ENCODE data around the gene NEUROD2.
A peak's percentile ranks its signal among the peaks of the same experiment; 100 is the strongest.

The NEUROD2 gene

GRCh38 chr17:39652587-39653315, 45.0 kb upstream of the NEUROD2 start:
- Histone ChIP-seq H3K18ac (ENCODE audit: low read depth in 1 of 2, low read length in 2 of 2) (peak overlapping the region in 1 of 2 experiments; percentile 22), H2AK5ac (ENCODE audit: low read length, severe bottlenecking) (peak overlapping the region; percentile 11), H3K23ac (ENCODE audit: low read length in 2 of 2) (no peak overlapping the region), H3K4ac (ENCODE audit: low read depth in 1 of 2, low read length in 2 of 2) (peak overlapping the region in 1 of 2 experiments; percentile 13), H2BK120ac (ENCODE audit: low read depth, low read length) (no peak overlapping the region), H3K36me3 (ENCODE audit: control insufficient read depth in 1 of 2, insufficient read depth in 2 of 2, low read depth in 1 of 2, low read length in 2 of 2) (peaks cover 10 to 44% of the 10 kb centered on the region in 2 experiments), H2AFZ (ENCODE audit: low read depth, low read length) (no peak overlapping the region), H3K4me1 (ENCODE audit: control insufficient read depth, insufficient read depth, low read depth, low read length) (peaks cover 30% of the 10 kb centered on the region), H3K4me2 (ENCODE audit: low read length, poor library complexity, severe bottlenecking) (no peak overlapping the region), H3K79me1 (replicated peaks; ENCODE audit: low read length, poor library complexity, severe bottlenecking) (peaks cover 51% of the 10 kb centered on the region), H3K9me3 (ENCODE audit: control insufficient read depth, low read length) (no peaks in the 10 kb centered on the region), H2BK12ac (ENCODE audit: low read length in 2 of 2) (peak overlapping the region in 1 of 2 experiments; percentile 2), H3K27ac (ENCODE audit: low read length, poor library complexity, severe bottlenecking) (no peak overlapping the region), H2BK15ac (ENCODE audit: low read depth, poor library complexity, severe bottlenecking) (no peak overlapping the region), H4K8ac (ENCODE audit: low read length) (peak overlapping the region; percentile 31), H3K4me3 (ENCODE audit: insufficient read depth in 1 of 2, low read depth in 1 of 2, low read length in 2 of 2) (no peak overlapping the region), H2BK5ac (ENCODE audit: low read depth, low read length, poor library complexity, severe bottlenecking) (no peak overlapping the region), H3K14ac (ENCODE audit: low read length in 2 of 2) (no peak overlapping the region), H3K27me3 (ENCODE audit: control insufficient read depth in 1 of 2, insufficient read depth in 1 of 2, low read length in 2 of 2) (no peaks in the 10 kb centered on the region), H4K91ac (ENCODE audit: low read length) (peak overlapping the region; percentile 35), H3K9ac (ENCODE audit: low read length) (no peak overlapping the region)
- 41% methylated on average over 7 of the region's 7 CpGs for WGBS
- DNase-seq = no peak

- H3K27ac ChIP-seq (ENCODE audit: low read length, poor library complexity, severe bottlenecking) = no peak overlapping the region
- no peak overlapping the region for H3K4ac ChIP-seq (ENCODE audit: low read depth in 1 of 2, low read length in 2 of 2)
- peaks cover 26% of the 10 kb centered on the region for H3K4me1 ChIP-seq (ENCODE audit: control insufficient read depth, insufficient read depth, low read depth, low read length)
- H3K79me1 ChIP-seq (replicated peaks; ENCODE audit: low read length, poor library complexity, severe bottlenecking) = peaks cover 52% of the 10 kb centered on the region
- no peak overlapping the region for H2AK5ac ChIP-seq (ENCODE audit: low read length, severe bottlenecking)
- H3K9ac ChIP-seq (ENCODE audit: low read length) = no peak overlapping the region
- no peak overlapping the region for H2BK15ac ChIP-seq (ENCODE audit: low read depth, poor library complexity, severe bottlenecking)
- no peak overlapping the region for H2BK12ac ChIP-seq (ENCODE audit: low read length in 2 of 2)
- H3K18ac ChIP-seq (ENCODE audit: low read depth in 1 of 2, low read length in 2 of 2) = peak overlapping the region in 1 of 2 experiments; percentile 4
- no peak overlapping the region for H3K14ac ChIP-seq (ENCODE audit: low read length in 2 of 2)
- no peak overlapping the region for H4K91ac ChIP-seq (ENCODE audit: low read length)
- WGBS = 86% methylated on average over 8 of the region's 8 CpGs
- H2BK5ac ChIP-seq (ENCODE audit: low read depth, low read length, poor library complexity, severe bottlenecking) = no peak overlapping the region
- no peaks in the 10 kb centered on the region for H3K9me3 ChIP-seq (ENCODE audit: control insufficient read depth, low read length)
- H2AFZ ChIP-seq (ENCODE audit: low read depth, low read length) = no peak overlapping the region
- no peak for DNase-seq
- H3K36me3 ChIP-seq (ENCODE audit: control insufficient read depth in 1 of 2, insufficient read depth in 2 of 2, low read depth in 1 of 2, low read length in 2 of 2) = peaks cover 10 to 42% of the 10 kb centered on the region in 2 experiments
- no peak overlapping the region for H3K23ac ChIP-seq (ENCODE audit: low read length in 2 of 2)
- no peak overlapping the region for H3K4me2 ChIP-seq (ENCODE audit: low read length, poor library complexity, severe bottlenecking)
- H4K8ac ChIP-seq (ENCODE audit: low read length) = no peak overlapping the region
- no peak overlapping the region for H3K4me3 ChIP-seq (ENCODE audit: insufficient read depth in 1 of 2, low read depth in 1 of 2, low read length in 2 of 2)
- H3K27me3 ChIP-seq (ENCODE audit: control insufficient read depth in 1 of 2, insufficient read depth in 1 of 2, low read length in 2 of 2) = no peaks in the 10 kb centered on the region
- H2BK120ac ChIP-seq (ENCODE audit: low read depth, low read length) = no peak overlapping the region
These were observed 44.3 kb upstream of the NEUROD2 start for GRCh38 chr17:39651923-39652586.

GRCh38 chr17:39650121-39650579, 42.4 kb upstream of the NEUROD2 start:
- H4K91ac ChIP-seq (ENCODE audit: low read length) = peak overlapping the region; percentile 1
- no peak overlapping the region for H3K4ac ChIP-seq (ENCODE audit: low read depth in 1 of 2, low read length in 2 of 2)
- no peak overlapping the region for H2AK5ac ChIP-seq (ENCODE audit: low read length, severe bottlenecking)
- no peak overlapping the region for H2BK15ac ChIP-seq (ENCODE audit: low read depth, poor library complexity, severe bottlenecking)
- H4K8ac ChIP-seq (ENCODE audit: low read length) = no peak overlapping the region
- H3K4me3 ChIP-seq (ENCODE audit: insufficient read depth in 1 of 2, low read depth in 1 of 2, low read length in 2 of 2) = no peak overlapping the region
- no peak overlapping the region for H3K23ac ChIP-seq (ENCODE audit: low read length in 2 of 2)
- no peak overlapping the region for H3K18ac ChIP-seq (ENCODE audit: low read depth in 1 of 2, low read length in 2 of 2)
- H2BK5ac ChIP-seq (ENCODE audit: low read depth, low read length, poor library complexity, severe bottlenecking) = no peak overlapping the region
- H3K9ac ChIP-seq (ENCODE audit: low read length) = no peak overlapping the region
- no peaks in the 10 kb centered on the region for H3K9me3 ChIP-seq (ENCODE audit: control insufficient read depth, low read length)
- peaks cover 26% of the 10 kb centered on the region for H3K4me1 ChIP-seq (ENCODE audit: control insufficient read depth, insufficient read depth, low read depth, low read length)
- H2BK120ac ChIP-seq (ENCODE audit: low read depth, low read length) = no peak overlapping the region
- H3K36me3 ChIP-seq (ENCODE audit: control insufficient read depth in 1 of 2, insufficient read depth in 2 of 2, low read depth in 1 of 2, low read length in 2 of 2) = peaks cover 12 to 33% of the 10 kb centered on the region in 2 experiments
- no peak overlapping the region for H2AFZ ChIP-seq (ENCODE audit: low read depth, low read length)
- H3K27ac ChIP-seq (ENCODE audit: low read length, poor library complexity, severe bottlenecking) = no peak overlapping the region
- H3K27me3 ChIP-seq (ENCODE audit: control insufficient read depth in 1 of 2, insufficient read depth in 1 of 2, low read length in 2 of 2) = no peaks in the 10 kb centered on the region
- no peak overlapping the region for H2BK12ac ChIP-seq (ENCODE audit: low read length in 2 of 2)
- no peak for DNase-seq
- 86% methylated on average over 8 of the region's 11 CpGs for WGBS
- H3K4me2 ChIP-seq (ENCODE audit: low read length, poor library complexity, severe bottlenecking) = no peak overlapping the region
- H3K14ac ChIP-seq (ENCODE audit: low read length in 2 of 2) = no peak overlapping the region
- peaks cover 47% of the 10 kb centered on the region for H3K79me1 ChIP-seq (replicated peaks; ENCODE audit: low read length, poor library complexity, severe bottlenecking)

GRCh38 chr17:39648616-39649366, 41.1 kb upstream of the NEUROD2 start:
- peaks cover 43% of the 10 kb centered on the region for H3K79me1 ChIP-seq (replicated peaks; ENCODE audit: low read length, poor library complexity, severe bottlenecking)
- H3K14ac ChIP-seq (ENCODE audit: low read length in 2 of 2) = no peak overlapping the region
- 94% methylated on average over 13 of the region's 15 CpGs for WGBS
- H3K9ac ChIP-seq (ENCODE audit: low read length) = no peak overlapping the region
- H2BK15ac ChIP-seq (ENCODE audit: low read depth, poor library complexity, severe bottlenecking) = no peak overlapping the region
- H2BK12ac ChIP-seq (ENCODE audit: low read length in 2 of 2) = no peak overlapping the region
- H3K4me2 ChIP-seq (ENCODE audit: low read length, poor library complexity, severe bottlenecking) = no peak overlapping the region
- no peak overlapping the region for H3K27ac ChIP-seq (ENCODE audit: low read length, poor library complexity, severe bottlenecking)
- no peaks in the 10 kb centered on the region for H3K27me3 ChIP-seq (ENCODE audit: control insufficient read depth in 1 of 2, insufficient read depth in 1 of 2, low read length in 2 of 2)
- H3K4me1 ChIP-seq (ENCODE audit: control insufficient read depth, insufficient read depth, low read depth, low read length) = peaks cover 37% of the 10 kb centered on the region
- H4K91ac ChIP-seq (ENCODE audit: low read length) = no peak overlapping the region
- H3K18ac ChIP-seq (ENCODE audit: low read depth in 1 of 2, low read length in 2 of 2) = no peak overlapping the region
- H3K4ac ChIP-seq (ENCODE audit: low read depth in 1 of 2, low read length in 2 of 2) = no peak overlapping the region
- H3K4me3 ChIP-seq (ENCODE audit: insufficient read depth in 1 of 2, low read depth in 1 of 2, low read length in 2 of 2) = no peak overlapping the region
- peaks cover 7 to 25% of the 10 kb centered on the region in 2 experiments for H3K36me3 ChIP-seq (ENCODE audit: control insufficient read depth in 1 of 2, insufficient read depth in 2 of 2, low read depth in 1 of 2, low read length in 2 of 2)
- H2AK5ac ChIP-seq (ENCODE audit: low read length, severe bottlenecking) = no peak overlapping the region
- H2AFZ ChIP-seq (ENCODE audit: low read depth, low read length) = no peak overlapping the region
- H2BK5ac ChIP-seq (ENCODE audit: low read depth, low read length, poor library complexity, severe bottlenecking) = no peak overlapping the region
- no peak overlapping the region for H2BK120ac ChIP-seq (ENCODE audit: low read depth, low read length)
- no peaks in the 10 kb centered on the region for H3K9me3 ChIP-seq (ENCODE audit: control insufficient read depth, low read length)
- H4K8ac ChIP-seq (ENCODE audit: low read length) = no peak overlapping the region
- DNase-seq = no peak
- no peak overlapping the region for H3K23ac ChIP-seq (ENCODE audit: low read length in 2 of 2)

All from mesenchymal stem cell (in vitro differentiated cells and primary cell).